H1 (cell line): ENCODE data around the gene GPR180. TPM values are rescaled to one million over a fixed set of nuclear protein-coding genes. Genes with fewer than 3 reads are reported as not detected.

Experiments used
- KDM1A ChIP-seq: fragments of 200-600, 300-600 bp; sonication (generic); IDR thresholded peaks from 2 replicates; pipeline ENCODE4 v1.7.1; 2016; ENCODE audit warnings: mild to moderate bottlenecking, low read length, borderline replicate concordance
- POU5F1 ChIP-seq: IDR thresholded peaks from 2 replicates; pipeline ENCODE4 v1.6.1; 2011; ENCODE audit warnings: low read depth, mild to moderate bottlenecking, low read length, moderate library complexity
- polyA plus RNA-seq, 7 experiments: library from polyadenylated mRNA; depleted of rRNA in 3 of 7; stranded (reverse) in 5 of 7; unstranded in 2 of 7; fragments of >200 nt in 5 of 7; fragments of 200-250 nt in 2 of 7; gene quantifications; 1 replicate in 5 of 7; 2 replicates in 1 of 7; 4 replicates in 1 of 7; pipeline versions ENCODE4 v1.2.1 to v1.2.3, GENCODE V29; 2011 to 2013; ENCODE audit warnings: missing spikeins in 2 of 7, mixed read lengths in 2 of 7
- total RNA-seq: library from RNA; stranded (reverse); fragmentation: NEBNext Ultra II Directional; extraction: Animal tissue kit (Norgen Biotek cat#: 25700); gene quantifications from 2 replicates; pipeline ENCODE4 v1.2.1, GENCODE V29; 2021
- TF ChIP-seq, protein P1 (sequence below): IDR thresholded peaks from 2 replicates; pipeline ENCODE4 v1.6.1; 2011; ENCODE audit warnings: low read length, improper control_type of control experiment

Gene GPR180
- total and polyA plus RNA-seq, 2 of the 8 experiments (the other 6 are each of a cell fraction or from before 2014, with no cell fraction given): 1.8 to 4.8 TPM

- TF ChIP-seq, protein P1, sequence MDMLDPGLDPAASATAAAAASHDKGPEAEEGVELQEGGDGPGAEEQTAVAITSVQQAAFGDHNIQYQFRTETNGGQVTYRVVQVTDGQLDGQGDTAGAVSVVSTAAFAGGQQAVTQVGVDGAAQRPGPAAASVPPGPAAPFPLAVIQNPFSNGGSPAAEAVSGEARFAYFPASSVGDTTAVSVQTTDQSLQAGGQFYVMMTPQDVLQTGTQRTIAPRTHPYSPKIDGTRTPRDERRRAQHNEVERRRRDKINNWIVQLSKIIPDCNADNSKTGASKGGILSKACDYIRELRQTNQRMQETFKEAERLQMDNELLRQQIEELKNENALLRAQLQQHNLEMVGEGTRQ: no peak
- TF ChIP-seq POU5F1: no peak
- no peak for TF ChIP-seq KDM1A
Measured at GRCh38 chr13:94662274-94662945, 60.8 kb downstream of the GPR180 start (continued).
